Loucy (cell line): ENCODE results near the gene DNM1.

Experiments used
- H2AFZ ChIP-seq: fragments of 200-600 bp; sonication (generic); 2 replicates; pipeline ENCODE4 v1.6.0; 2016; ENCODE audit warnings: antibody characterized with exemption, mild to moderate bottlenecking, low read length, moderate library complexity
- H3F3A ChIP-seq: fragments of 200-600 bp; 2 replicates; pipeline ENCODE4 v1.6.0; 2016; ENCODE audit warnings: antibody characterized with exemption, low read depth, mild to moderate bottlenecking
- H3K27me3 ChIP-seq: fragments of 200-600 bp; sonication (generic); 2 replicates; pipeline ENCODE4 v1.6.1; 2014; ENCODE audit warnings: low read length, mild to moderate bottlenecking; ENCODE audit not compliant: insufficient read depth, poor library complexity, severe bottlenecking
- H3K36me3 ChIP-seq: fragments of 200-600 bp; sonication (generic); 2 replicates; pipeline ENCODE4 v1.6.1; 2016; ENCODE audit warnings: low read length; ENCODE audit not compliant: insufficient read depth
- H3K4me1 ChIP-seq: fragments of 200-600 bp; sonication (generic); 2 replicates; pipeline ENCODE4 v1.5.1; 2014; ENCODE audit warnings: low read length, mild to moderate bottlenecking; ENCODE audit not compliant: insufficient read depth, poor library complexity, severe bottlenecking
- H3K4me2 ChIP-seq: fragments of 200-600 bp; sonication (generic); 2 replicates; pipeline ENCODE4 v1.6.0; 2014; ENCODE audit warnings: antibody characterized with exemption, low read length, low read depth, mild to moderate bottlenecking; ENCODE audit not compliant: poor library complexity, severe bottlenecking
- H3K4me3 ChIP-seq: fragments of 200-600 bp; sonication (generic); 2 replicates; pipeline ENCODE4 v1.5.1; 2014; ENCODE audit warnings: low read length, mild to moderate bottlenecking, mixed read lengths; ENCODE audit not compliant: poor library complexity, severe bottlenecking
- H3K79me2 ChIP-seq: fragments of 200-600 bp; sonication (generic); 2 replicates; pipeline ENCODE4 v1.6.1; 2014; ENCODE audit warnings: low read length; ENCODE audit not compliant: insufficient read depth
- H3K9ac ChIP-seq: fragments of 200-600 bp; sonication (generic); 2 replicates; pipeline ENCODE4 v1.6.0; 2014; ENCODE audit warnings: mild to moderate bottlenecking, low read depth, low read length, moderate library complexity; ENCODE audit not compliant: poor library complexity, severe bottlenecking
- H3K9me2 ChIP-seq: fragments of 200-600 bp; sonication (generic); replicated peaks from 2 replicates; pipeline ENCODE4 v1.6.1; 2016; ENCODE audit warnings: low read depth, low read length, mixed read lengths
- H3K9me3 ChIP-seq: fragments of 200-600 bp; sonication (generic); 2 replicates; pipeline ENCODE4 v1.6.1; 2014; ENCODE audit warnings: mild to moderate bottlenecking, antibody characterized with exemption, low read length, low read depth; ENCODE audit not compliant: insufficient read depth
- H4K20me1 ChIP-seq: fragments of 200-600 bp; sonication (generic); 2 replicates; pipeline ENCODE4 v1.6.0; 2014; ENCODE audit warnings: antibody characterized with exemption, low read length, mild to moderate bottlenecking; ENCODE audit not compliant: insufficient read depth, poor library complexity, severe bottlenecking
- EZH2phosphoT487 ChIP-seq: fragments of 200-600 bp; IDR thresholded peaks from 2 replicates; pipeline ENCODE4 v1.6.1; 2018; ENCODE audit warnings: antibody characterized with exemption, mild to moderate bottlenecking, moderate library complexity, borderline replicate concordance
- TF ChIP-seq, protein P1 (sequence below): fragments of 200-600 bp; sonication (generic); conservative IDR thresholded peaks from 2 replicates; pipeline ENCODE4 v1.5.1; 2014; ENCODE audit warnings: mild to moderate bottlenecking, antibody characterized with exemption, low read length

DNM1 gene

DNA sequence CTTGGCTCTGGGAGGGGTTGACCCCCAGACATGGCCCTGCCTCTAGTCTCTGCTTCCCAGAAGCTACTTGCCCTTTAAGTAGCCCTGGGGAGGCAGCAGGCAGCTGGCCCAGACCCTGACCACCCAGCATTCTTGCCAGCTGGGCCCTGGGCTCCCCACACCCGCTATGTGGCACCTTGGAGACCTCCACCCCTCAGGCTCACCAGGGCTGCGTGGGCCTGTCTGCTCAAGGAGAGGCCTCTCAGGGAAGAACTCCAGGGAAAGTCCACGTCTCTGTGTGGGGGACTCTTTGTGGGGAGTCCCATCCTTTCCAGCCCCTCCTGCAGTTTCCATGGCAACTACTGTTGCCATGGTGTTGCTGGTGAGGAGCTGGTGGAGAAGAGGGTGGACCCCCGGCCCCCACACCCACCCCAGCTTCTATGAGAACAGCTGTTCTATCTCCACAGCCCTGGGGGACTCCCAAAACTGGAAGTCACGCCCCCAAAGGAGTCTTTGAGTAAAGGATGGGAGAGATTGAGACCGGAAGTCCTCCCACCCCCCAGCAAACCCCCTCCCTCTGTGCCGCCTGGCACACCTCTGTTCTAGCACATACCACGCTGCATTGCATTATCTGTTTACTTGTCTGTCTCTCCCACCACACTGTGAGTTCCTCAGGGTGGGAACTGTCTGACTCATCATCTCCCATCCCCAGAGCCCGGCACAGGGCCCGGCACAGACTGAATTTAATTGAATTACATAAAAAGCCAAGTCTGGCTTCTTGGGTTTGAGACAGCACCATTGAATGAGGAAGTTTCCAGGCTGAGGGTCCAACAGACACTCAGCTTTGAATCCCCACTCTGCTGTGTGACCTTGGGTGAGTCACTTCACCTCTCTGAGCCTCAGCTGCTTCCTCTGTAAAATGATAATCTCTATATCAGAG, 12.6 kb downstream of the DNM1 start:
- Histone ChIP-seq H2AFZ (no peak overlapping the region), H3K9me3 (no peaks in the 10 kb centered on the region), H3K4me3 (no peak overlapping the region), H3K4me2 (no peak overlapping the region), H3K4me1 (no peaks in the 10 kb centered on the region), H3K27me3 (no peaks in the 10 kb centered on the region), H3K36me3 (no peaks in the 10 kb centered on the region), H3K9ac (no peak overlapping the region), H4K20me1 (no peaks in the 10 kb centered on the region), H3F3A (no peaks in the 10 kb centered on the region), H3K79me2 (no peaks in the 10 kb centered on the region), H3K9me2 (no peaks in the 10 kb centered on the region)
- TF ChIP-seq, protein P1, sequence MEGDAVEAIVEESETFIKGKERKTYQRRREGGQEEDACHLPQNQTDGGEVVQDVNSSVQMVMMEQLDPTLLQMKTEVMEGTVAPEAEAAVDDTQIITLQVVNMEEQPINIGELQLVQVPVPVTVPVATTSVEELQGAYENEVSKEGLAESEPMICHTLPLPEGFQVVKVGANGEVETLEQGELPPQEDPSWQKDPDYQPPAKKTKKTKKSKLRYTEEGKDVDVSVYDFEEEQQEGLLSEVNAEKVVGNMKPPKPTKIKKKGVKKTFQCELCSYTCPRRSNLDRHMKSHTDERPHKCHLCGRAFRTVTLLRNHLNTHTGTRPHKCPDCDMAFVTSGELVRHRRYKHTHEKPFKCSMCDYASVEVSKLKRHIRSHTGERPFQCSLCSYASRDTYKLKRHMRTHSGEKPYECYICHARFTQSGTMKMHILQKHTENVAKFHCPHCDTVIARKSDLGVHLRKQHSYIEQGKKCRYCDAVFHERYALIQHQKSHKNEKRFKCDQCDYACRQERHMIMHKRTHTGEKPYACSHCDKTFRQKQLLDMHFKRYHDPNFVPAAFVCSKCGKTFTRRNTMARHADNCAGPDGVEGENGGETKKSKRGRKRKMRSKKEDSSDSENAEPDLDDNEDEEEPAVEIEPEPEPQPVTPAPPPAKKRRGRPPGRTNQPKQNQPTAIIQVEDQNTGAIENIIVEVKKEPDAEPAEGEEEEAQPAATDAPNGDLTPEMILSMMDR = no peak
- no peak for TF ChIP-seq EZH2phosphoT487

DNA sequence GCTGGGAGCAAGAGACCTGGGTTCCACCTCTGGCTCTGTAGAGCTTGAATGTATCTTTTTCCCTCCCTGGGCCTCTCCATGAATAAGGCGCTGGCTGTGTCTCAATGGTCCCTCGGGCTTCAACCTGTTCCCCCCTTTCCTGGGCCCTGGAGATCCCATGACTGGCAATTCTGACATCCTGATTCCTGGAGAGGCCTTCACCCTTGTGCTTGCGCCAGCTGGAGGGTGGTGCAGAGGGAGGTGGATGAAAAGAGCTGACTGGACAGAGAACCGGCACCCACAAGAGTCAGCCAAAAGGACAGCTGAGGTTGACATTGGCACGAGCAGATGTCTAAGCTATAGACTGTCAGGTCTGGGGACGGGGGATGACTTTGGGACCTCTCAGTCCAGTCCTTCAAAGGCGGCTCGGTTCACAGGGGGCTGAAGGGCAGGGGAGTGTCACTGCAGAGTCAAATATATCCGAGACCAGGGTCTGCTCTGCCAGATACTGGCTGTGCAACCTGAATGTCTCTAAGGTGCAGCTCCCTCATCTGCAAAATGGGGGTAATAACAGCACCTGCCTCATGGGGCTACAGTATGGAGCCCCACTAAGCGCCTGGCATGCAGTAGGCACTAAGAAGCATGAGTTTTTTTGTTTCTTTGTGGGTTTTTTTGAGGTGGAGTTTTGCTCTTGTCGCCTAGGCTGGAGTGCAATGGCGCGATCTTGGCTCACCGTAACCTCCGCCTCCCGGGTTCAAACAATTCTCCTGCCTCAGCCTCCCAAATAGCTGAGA, 13.8 kb downstream of the DNM1 start:
- H3K4me2 ChIP-seq = no peak overlapping the region
- no peaks in the 10 kb centered on the region for H3F3A ChIP-seq
- no peaks in the 10 kb centered on the region for H3K36me3 ChIP-seq
- H3K79me2 ChIP-seq = no peaks in the 10 kb centered on the region
- TF ChIP-seq, protein P1 = no peak
- no peak for TF ChIP-seq EZH2phosphoT487
- H2AFZ ChIP-seq = no peak overlapping the region
- H3K4me3 ChIP-seq = no peak overlapping the region
- H4K20me1 ChIP-seq = no peaks in the 10 kb centered on the region
- H3K27me3 ChIP-seq = no peaks in the 10 kb centered on the region
- no peak overlapping the region for H3K9ac ChIP-seq
- H3K9me3 ChIP-seq = no peaks in the 10 kb centered on the region
- H3K4me1 ChIP-seq = no peaks in the 10 kb centered on the region
- no peaks in the 10 kb centered on the region for H3K9me2 ChIP-seq

DNA sequence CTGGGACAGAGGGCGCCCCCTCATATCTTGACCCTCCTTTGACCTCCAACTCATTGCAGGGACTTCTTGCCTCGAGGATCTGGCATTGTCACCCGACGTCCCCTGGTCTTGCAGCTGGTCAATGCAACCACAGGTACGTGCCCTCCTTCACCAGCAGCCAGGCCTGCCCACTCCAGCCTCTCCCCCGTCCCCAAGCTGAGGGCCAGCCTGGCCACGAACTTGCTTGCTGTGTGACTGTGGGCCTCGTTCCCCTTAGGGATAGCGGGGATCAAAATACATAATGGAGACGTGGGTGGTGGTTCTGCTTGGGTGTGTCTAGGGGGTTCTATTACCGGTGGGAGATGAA, 15.0 kb downstream of the DNM1 start:
- H3K36me3 ChIP-seq = no peaks in the 10 kb centered on the region
- no peaks in the 10 kb centered on the region for H3K4me1 ChIP-seq
- no peak overlapping the region for H3K4me3 ChIP-seq
- no peaks in the 10 kb centered on the region for H3K27me3 ChIP-seq
- no peaks in the 10 kb centered on the region for H3F3A ChIP-seq
- no peaks in the 10 kb centered on the region for H4K20me1 ChIP-seq
- no peak for TF ChIP-seq EZH2phosphoT487
- TF ChIP-seq, protein P1 = no peak
- H3K9me2 ChIP-seq = no peaks in the 10 kb centered on the region
- H3K9me3 ChIP-seq = no peaks in the 10 kb centered on the region
- no peak overlapping the region for H3K9ac ChIP-seq
- H3K4me2 ChIP-seq = no peak overlapping the region
- H3K79me2 ChIP-seq = no peaks in the 10 kb centered on the region
- H2AFZ ChIP-seq = no peak overlapping the region
